Mesothelial cell of epicardium (in vitro differentiated cells): Measurements from ENCODE around the gene BLM. TPM values are rescaled to one million over a fixed set of nuclear protein-coding genes. Genes with fewer than 3 reads are reported as not detected.
"Not testable (repeated sequence)": the region's sequence is repeated elsewhere in the genome, so short reads cannot be mapped to it uniquely, and the experiment has no call there.

Source experiments
- DNase-seq, 2 experiments: peaks; one replicate each; pipeline ENCODE4 v3.0.0; 2021; ENCODE audit warnings: low spot score in 2 of 2; ENCODE audit not compliant: unreplicated experiment in 2 of 2
- H3K27ac Mint-ChIP-seq: 2 replicates; pipeline ENCODE4 v1.8.0; 2021; ENCODE audit warnings: mixed read lengths
- H3K27me3 Mint-ChIP-seq: 2 replicates; pipeline ENCODE4 v1.8.0; 2021; ENCODE audit warnings: low read depth, mixed read lengths
- H3K36me3 Mint-ChIP-seq: 2 replicates; pipeline ENCODE4 v1.8.0; 2021; ENCODE audit warnings: mixed read lengths
- H3K4me1 Mint-ChIP-seq: 2 replicates; pipeline ENCODE4 v1.8.0; 2021; ENCODE audit warnings: mixed read lengths
- H3K4me3 Mint-ChIP-seq: 2 replicates; pipeline ENCODE4 v1.8.0; 2021; ENCODE audit warnings: mild to moderate bottlenecking, moderate library complexity, mixed read lengths
- H3K9me3 Mint-ChIP-seq: 2 replicates; pipeline ENCODE4 v1.8.0; 2021; ENCODE audit warnings: mixed read lengths
- total RNA-seq: library from RNA; stranded (reverse); gene quantifications from 3 replicates; pipeline ENCODE4 v1.2.1, GENCODE V29; 2021
- TF ChIP-seq, protein P1 (sequence below): fragments of 200-600 bp; sonication (generic); IDR thresholded peaks from one replicate; pipeline ENCODE4 v1.5.0; 2021; ENCODE audit warnings: antibody characterized with exemption; ENCODE audit not compliant: unreplicated experiment

BLM gene
- total RNA-seq, 1 donor from 2014 or later, result 13.4 TPM

DNA sequence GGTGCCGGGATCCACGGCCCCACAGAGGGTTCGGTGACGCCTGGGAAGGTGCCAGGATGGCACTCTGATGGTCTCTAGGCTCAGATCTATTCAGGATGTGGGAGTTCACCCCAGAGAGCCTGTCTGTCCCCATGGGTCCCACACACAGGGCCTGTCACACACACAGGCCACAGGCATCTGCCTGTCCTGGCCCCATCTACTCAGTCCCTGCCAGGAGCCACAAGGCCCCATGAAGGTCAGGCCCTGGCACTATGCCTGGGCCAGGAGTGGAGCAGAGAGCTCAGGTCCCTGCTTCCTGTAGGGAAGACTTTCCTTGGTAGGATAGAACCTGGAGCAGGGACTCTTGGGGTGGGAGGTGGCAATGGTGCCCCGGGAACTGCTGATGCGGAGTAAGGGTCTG lies 102.2 kb downstream of the BLM start:
- TF ChIP-seq, protein P1, sequence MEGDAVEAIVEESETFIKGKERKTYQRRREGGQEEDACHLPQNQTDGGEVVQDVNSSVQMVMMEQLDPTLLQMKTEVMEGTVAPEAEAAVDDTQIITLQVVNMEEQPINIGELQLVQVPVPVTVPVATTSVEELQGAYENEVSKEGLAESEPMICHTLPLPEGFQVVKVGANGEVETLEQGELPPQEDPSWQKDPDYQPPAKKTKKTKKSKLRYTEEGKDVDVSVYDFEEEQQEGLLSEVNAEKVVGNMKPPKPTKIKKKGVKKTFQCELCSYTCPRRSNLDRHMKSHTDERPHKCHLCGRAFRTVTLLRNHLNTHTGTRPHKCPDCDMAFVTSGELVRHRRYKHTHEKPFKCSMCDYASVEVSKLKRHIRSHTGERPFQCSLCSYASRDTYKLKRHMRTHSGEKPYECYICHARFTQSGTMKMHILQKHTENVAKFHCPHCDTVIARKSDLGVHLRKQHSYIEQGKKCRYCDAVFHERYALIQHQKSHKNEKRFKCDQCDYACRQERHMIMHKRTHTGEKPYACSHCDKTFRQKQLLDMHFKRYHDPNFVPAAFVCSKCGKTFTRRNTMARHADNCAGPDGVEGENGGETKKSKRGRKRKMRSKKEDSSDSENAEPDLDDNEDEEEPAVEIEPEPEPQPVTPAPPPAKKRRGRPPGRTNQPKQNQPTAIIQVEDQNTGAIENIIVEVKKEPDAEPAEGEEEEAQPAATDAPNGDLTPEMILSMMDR, result no peak
- no peaks in the 10 kb centered on the region for H3K36me3 Mint-ChIP-seq
- H3K27ac Mint-ChIP-seq, result no peak overlapping the region
- H3K4me1 Mint-ChIP-seq, result peaks cover 6% of the 10 kb centered on the region
- H3K4me3 Mint-ChIP-seq, result no peak overlapping the region
- H3K27me3 Mint-ChIP-seq, result no peaks in the 10 kb centered on the region
- no peaks in the 10 kb centered on the region for H3K9me3 Mint-ChIP-seq
- no peak for DNase-seq

DNA sequence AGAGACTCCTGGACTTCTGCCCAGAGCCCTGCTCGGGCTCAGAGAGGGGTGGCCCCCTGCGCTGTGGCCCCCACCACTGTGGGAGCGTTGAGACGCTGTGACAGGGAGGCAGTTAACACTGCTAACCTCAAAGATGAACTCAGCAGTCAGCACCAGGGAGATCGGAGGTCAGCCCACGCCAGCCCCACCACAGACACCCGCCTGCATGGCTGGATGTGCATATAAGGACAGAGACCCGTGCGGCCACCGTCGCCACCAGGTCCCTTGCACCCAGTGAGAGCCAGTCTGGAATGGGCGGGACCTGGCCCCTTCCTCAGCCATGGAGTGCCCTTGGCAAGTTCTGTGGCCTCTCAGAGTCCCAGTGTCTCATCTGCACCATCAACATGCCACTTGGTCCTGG lies 102.7 kb downstream of the BLM start:
- Mint-ChIP-seq H3K36me3 (no peaks in the 10 kb centered on the region), H3K27ac (no peak overlapping the region), H3K4me3 (no peak overlapping the region), H3K27me3 (no peaks in the 10 kb centered on the region), H3K9me3 (no peaks in the 10 kb centered on the region), H3K4me1 (peaks cover 6% of the 10 kb centered on the region)
- DNase-seq, result no peak
- TF ChIP-seq, protein P1, result no peak

DNA sequence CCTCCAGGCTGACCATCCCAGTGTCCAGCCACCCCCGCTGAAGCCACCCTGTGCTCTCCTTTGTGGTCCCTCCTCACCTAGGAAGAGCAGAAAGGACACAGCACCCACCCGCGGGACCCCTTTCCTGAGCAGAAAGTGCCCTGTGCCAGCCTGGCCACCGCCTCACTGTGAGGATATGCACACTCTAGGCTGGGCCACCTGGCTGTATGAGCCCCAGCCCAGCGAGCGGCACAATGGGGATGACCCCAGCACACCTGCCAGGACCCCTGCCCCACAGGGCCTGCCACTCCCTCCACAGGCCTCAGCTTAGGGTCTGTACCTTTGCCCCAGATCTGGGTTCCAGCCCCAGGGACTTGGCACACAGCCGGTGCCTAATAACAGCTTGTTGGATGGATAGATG lies 103.3 kb downstream of the BLM start:
- H3K36me3 Mint-ChIP-seq, result no peaks in the 10 kb centered on the region

DNA sequence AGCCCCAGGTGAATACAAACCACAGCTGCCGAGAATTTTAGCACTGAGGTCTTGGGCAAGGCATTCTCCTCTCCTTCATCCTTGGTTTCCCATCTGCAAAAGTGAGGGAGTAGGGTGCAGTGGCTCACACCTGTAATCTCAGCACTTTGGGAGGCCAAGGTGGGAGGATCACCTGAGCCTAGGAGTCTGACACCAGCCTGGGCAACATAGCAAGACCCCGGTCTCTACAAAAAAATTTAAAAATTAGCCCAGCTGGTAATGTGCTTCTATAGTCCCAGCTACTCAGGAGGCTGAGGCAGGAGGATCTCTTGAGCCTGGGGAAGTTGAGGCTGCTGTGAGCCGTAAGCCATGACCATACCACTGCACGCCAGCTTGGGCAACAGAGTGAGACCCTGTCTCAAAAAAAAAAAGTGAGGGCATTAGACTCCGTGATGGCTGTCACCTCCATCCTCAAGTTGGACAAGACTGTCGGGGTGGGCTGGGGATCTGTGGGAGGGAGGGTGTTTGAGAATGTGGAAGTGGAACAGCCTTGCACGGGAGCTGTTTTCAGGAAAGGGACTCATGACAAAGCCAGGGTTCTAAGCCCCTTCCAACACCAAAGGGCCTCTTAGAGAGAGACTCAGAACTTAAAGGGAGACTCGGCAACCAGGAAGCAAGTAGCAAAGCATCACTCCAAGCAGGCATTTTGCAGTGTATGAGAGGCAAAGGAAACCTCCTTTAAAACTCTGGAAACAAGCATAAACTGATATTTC lies 105.2 kb downstream of the BLM start:
- no peaks in the 10 kb centered on the region for H3K36me3 Mint-ChIP-seq
- peaks cover 3% of the 10 kb centered on the region for H3K4me1 Mint-ChIP-seq
- no peaks in the 10 kb centered on the region for H3K27me3 Mint-ChIP-seq
- TF ChIP-seq, protein P1, result no peak
- H3K27ac Mint-ChIP-seq, result no peak overlapping the region
- no peak for DNase-seq
- no peaks in the 10 kb centered on the region for H3K9me3 Mint-ChIP-seq
- no peak overlapping the region for H3K4me3 Mint-ChIP-seq

More for the DNA sequence above, 103.3 kb downstream of the BLM start:
- Mint-ChIP-seq H3K27ac (no peak overlapping the region), H3K4me1 (peaks cover 3% of the 10 kb centered on the region), H3K4me3 (no peak overlapping the region), H3K27me3 (no peaks in the 10 kb centered on the region), H3K9me3 (no peaks in the 10 kb centered on the region)
- TF ChIP-seq, protein P1, result no peak
- no peak for DNase-seq

DNA sequence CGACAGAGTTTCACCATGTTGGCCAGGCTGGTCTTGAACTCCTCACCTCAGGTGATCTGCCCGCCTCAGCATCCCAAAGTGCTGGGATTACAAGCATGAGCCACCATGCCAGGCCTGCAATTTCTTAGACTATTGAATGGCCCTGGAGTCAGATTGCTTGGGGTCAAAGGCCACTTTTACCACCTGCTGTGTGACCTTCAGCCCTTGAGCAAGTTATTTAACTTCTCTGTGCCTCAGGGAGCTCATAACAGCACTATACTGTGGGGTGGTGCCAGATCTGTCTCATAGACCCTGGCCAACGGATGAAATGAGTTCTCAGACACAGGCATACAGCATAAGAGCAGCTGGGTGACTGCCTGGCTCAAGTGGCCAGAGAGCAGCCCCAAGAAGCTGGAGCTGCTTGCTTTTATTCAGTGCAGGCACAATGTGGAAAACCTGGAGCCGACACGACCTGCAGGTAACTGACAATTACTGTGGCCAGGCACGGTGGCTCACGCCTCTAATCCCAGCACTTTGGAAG lies 106.4 kb downstream of the BLM start:
- no peak for DNase-seq
- TF ChIP-seq, protein P1, result no peak
- H3K4me1 Mint-ChIP-seq, result no peaks in the 10 kb centered on the region
- no peaks in the 10 kb centered on the region for H3K27me3 Mint-ChIP-seq
- no peaks in the 10 kb centered on the region for H3K9me3 Mint-ChIP-seq
- H3K36me3 Mint-ChIP-seq, result no peaks in the 10 kb centered on the region
- H3K27ac Mint-ChIP-seq, result no peak overlapping the region
- no peak overlapping the region for H3K4me3 Mint-ChIP-seq

DNA sequence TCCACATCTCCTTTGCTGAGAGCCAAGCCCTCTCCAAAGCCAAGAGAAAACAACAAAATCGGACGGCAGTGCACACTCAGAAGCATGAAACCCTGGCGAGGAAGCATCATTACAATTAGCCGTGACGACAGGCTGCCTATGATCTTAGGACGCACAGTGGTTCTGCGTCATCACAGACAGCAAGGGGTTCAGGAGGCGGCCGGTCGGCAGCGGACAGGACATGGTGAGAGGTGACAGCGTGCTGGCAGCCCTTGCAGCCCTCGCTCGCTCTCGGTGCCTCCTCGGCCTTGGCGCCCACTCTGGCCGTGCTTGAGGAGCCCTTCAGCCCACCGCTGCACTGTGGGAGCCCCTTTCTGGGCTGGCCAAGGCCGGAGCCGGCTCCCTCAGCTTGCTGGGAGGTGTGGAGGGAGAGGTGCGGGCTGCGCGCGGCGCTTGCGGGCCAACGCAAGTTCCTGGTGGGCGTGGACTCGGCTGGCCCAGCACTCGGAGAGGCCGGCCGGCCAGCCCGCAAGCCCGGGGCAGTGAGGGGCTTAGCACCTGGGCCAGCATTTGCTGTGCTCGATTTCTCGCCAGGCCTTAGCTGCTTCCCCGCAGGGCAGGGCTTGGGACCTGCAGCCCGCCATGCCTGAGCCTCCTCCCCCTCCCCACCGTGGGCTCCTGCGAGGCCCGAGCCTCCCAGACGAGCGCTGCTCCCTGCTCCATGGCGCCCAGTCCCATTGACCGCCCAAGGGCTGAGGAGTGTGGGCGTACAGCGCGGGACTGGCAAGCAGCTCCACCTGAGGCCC lies 108.2 kb downstream of the BLM start:
- not testable (repeated sequence) for H3K27ac Mint-ChIP-seq, H3K36me3 Mint-ChIP-seq, DNase-seq, H3K4me3 Mint-ChIP-seq, H3K4me1 Mint-ChIP-seq, H3K9me3 Mint-ChIP-seq, H3K27me3 Mint-ChIP-seq

DNA sequence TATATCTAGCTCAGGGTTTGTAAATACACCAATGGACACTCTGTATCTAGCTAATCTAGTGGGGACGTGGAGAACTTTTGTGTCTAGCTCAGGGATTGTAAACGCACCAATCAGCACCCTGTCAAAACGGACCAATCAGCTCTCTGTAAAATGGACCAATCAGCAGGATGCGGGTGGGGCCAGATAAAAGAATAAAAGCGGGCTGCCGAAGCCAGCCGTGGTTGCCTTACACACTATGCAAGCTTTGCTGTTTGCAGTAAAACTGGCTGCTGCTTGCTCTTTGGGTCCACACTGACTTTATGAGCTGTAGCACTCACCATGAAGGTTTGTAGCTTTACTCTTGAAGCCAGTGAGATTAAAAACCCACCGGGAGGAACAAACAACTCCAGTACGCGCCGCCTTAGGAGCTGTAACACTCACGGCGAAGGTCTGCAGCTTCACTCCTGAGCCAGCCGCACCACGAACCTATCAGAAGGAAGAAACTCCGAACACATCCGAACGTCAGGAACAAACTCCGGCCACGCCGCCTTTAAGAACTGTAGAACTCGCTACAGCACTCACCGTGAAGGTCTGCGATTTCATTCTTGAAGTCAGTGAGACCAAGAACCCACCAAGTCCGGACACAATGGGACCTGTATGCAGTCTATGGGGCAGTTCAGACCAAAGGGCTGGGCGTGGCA lies 109.2 kb downstream of the BLM start:
- not testable (repeated sequence) for H3K4me3 Mint-ChIP-seq, H3K36me3 Mint-ChIP-seq, H3K9me3 Mint-ChIP-seq, H3K27me3 Mint-ChIP-seq, H3K27ac Mint-ChIP-seq, H3K4me1 Mint-ChIP-seq, DNase-seq
